Ammon's horn (tissue), 1 donor: ENCODE data around the gene KLKB1.

Experiments used
- DNase-seq: peaks from one replicate; pipeline ENCODE4 v3.0.0-alpha.2; 2016; ENCODE audit warnings: low spot score

KLKB1 gene

GRCh38 chr4:186227221-186227620, at the start of gene KLKB1:
TSS of gene KLKB1 (plus strand) at chr4:186227507. CDS start at chr4:186228196, 689 bp downstream.
- DNase-seq = no peak

- no peak for DNase-seq
Measured at GRCh38 chr4:186188107-186188506, 39.2 kb upstream of the KLKB1 start.

- DNase-seq = no peak
Measured at GRCh38 chr4:186189656-186190055, 37.7 kb upstream of the KLKB1 start.

GRCh38 chr4:186190581-186191199, 36.6 kb upstream of the KLKB1 start:
- peak; percentile 57 for DNase-seq

GRCh38 chr4:186191200-186192065, 35.9 kb upstream of the KLKB1 start, which contains the start of gene CYP4V2:
TSS of gene CYP4V2 (plus strand) at chr4:186191567. CDS start at chr4:186191824, 257 bp downstream.
- peak; percentile 79 for DNase-seq

GRCh38 chr4:186192066-186192612, 35.2 kb upstream of the KLKB1 start:
- DNase-seq = peak; percentile 59

- no peak for DNase-seq
Measured at GRCh38 chr4:186193851-186194250, 33.5 kb upstream of the KLKB1 start.

- no peak for DNase-seq
Measured at GRCh38 chr4:186196063-186196462, 31.2 kb upstream of the KLKB1 start.

- DNase-seq = no peak
Measured at GRCh38 chr4:186200516-186200915, 26.8 kb upstream of the KLKB1 start.

- DNase-seq = no peak
Measured at GRCh38 chr4:186201010-186201409, 26.3 kb upstream of the KLKB1 start.

GRCh38 chr4:186201535-186202230, 25.6 kb upstream of the KLKB1 start:
- DNase-seq = no peak

GRCh38 chr4:186202490-186203140, 24.7 kb upstream of the KLKB1 start:
- DNase-seq = no peak

- DNase-seq = no peak
Measured at GRCh38 chr4:186203406-186203805, 23.9 kb upstream of the KLKB1 start.

- peak; percentile 69 for DNase-seq
Measured at GRCh38 chr4:186204103-186204559, 23.2 kb upstream of the KLKB1 start.

- no peak for DNase-seq
Measured at GRCh38 chr4:186204686-186205085, 22.6 kb upstream of the KLKB1 start.

- no peak for DNase-seq
Measured at GRCh38 chr4:186205156-186205555, 22.2 kb upstream of the KLKB1 start.

GRCh38 chr4:186216465-186217024, 10.8 kb upstream of the KLKB1 start:
- DNase-seq = no peak

GRCh38 chr4:186217733-186218293, 9.5 kb upstream of the KLKB1 start:
- DNase-seq = no peak

GRCh38 chr4:186221624-186222023, 5.7 kb upstream of the KLKB1 start:
- no peak for DNase-seq

GRCh38 chr4:186225848-186226247, 1.5 kb upstream of the KLKB1 start:
- DNase-seq = no peak
